ENCODE data around the gene SSBP2. TPM values are rescaled to one million over a fixed set of nuclear protein-coding genes. Genes with fewer than 3 reads are reported as not detected.
"Not testable (repeated sequence)": the region's sequence is repeated elsewhere in the genome, so short reads cannot be mapped to it uniquely, and the experiment has no call there.

Gene SSBP2
- total RNA-seq, 2 experiments from 2014 or later = 32.5 to 35.4 TPM

DNA sequence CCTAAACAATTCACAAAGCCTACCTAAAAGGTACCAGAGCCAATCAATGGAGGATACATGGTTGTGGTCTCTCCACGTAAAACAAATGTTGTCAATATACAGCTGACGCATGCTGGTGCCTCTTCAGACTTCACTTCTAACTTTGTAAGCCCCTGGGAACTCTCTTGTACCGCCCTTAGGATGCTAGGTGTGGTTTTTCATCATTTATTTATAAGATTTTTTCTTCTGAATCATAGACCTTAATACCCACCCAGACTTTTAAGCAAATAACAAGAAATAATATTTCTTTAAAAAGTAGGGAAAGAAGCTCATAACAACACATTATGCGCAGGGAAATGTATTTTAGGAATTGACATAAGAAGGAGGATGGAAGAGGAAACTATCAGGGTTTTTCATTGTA, 33.0 kb downstream of the SSBP2 start:
- Mint-ChIP-seq H3K27ac (no peak overlapping the region), H3K9me3 (peaks cover 3% of the 10 kb centered on the region), H3K4me1 (peaks cover 9% of the 10 kb centered on the region), H3K36me3 (peaks cover 5% of the 10 kb centered on the region), H3K4me3 (no peak overlapping the region), H3K27me3 (no peaks in the 10 kb centered on the region)
- no peak for DNase-seq
- POLR2A ChIA-PET = no interaction called here
- ATAC-seq (ENCODE audit: low read depth) = no peak

- Mint-ChIP-seq H3K4me3 (no peak overlapping the region), H3K4me1 (peaks cover 9% of the 10 kb centered on the region), H3K27me3 (no peaks in the 10 kb centered on the region), H3K27ac (no peak overlapping the region), H3K36me3 (peaks cover 5% of the 10 kb centered on the region), H3K9me3 (peaks cover 3% of the 10 kb centered on the region)
- DNase-seq = no peak
- POLR2A ChIA-PET = no interaction called here
- no peak for ATAC-seq (ENCODE audit: low read depth)
These were observed 33.7 kb downstream of the SSBP2 start for GRCh38 chr5:81717226-81717625.

- H3K4me1 Mint-ChIP-seq; POLR2A ChIA-PET; H3K27ac Mint-ChIP-seq; H3K27me3 Mint-ChIP-seq; H3K9me3 Mint-ChIP-seq; H3K4me3 Mint-ChIP-seq; ATAC-seq (ENCODE audit: low read depth); H3K36me3 Mint-ChIP-seq; DNase-seq: not testable (repeated sequence)
These were observed 36.8 kb downstream of the SSBP2 start for GRCh38 chr5:81714076-81714475.

- H3K4me1 Mint-ChIP-seq = no peaks in the 10 kb centered on the region
These were observed 42.0 kb downstream of the SSBP2 start for GRCh38 chr5:81708889-81709288.

DNA sequence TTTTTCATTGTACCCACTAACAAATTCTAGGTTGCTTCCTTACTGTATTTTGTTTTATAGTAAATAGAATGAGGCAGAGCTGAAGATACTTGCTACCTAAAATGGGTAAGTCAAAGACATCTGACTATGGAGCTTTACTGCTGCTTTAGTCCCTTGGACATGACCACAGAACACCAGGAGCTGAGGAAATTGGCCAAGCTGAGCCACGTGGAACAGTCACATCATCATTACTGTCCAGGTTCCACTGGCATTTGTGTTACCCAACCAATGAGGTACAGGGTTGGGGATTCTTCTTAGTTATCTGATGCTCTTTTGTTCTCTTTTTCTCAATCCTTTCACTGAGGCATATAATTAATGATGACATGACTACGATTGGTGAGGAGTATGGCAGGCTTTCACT, 47.1 kb downstream of the SSBP2 start:
- Mint-ChIP-seq H3K4me3 (no peak overlapping the region), H3K27ac (no peak overlapping the region), H3K9me3 (peaks cover 3% of the 10 kb centered on the region), H3K36me3 (peaks cover 10% of the 10 kb centered on the region), H3K27me3 (no peaks in the 10 kb centered on the region), H3K4me1 (no peaks in the 10 kb centered on the region)
- DNase-seq (no peak), ATAC-seq (ENCODE audit: low read depth) (no peak)
- POLR2A ChIA-PET = no interaction called here

More at GRCh38 chr5:81708889-81709288, 42.0 kb downstream of the SSBP2 start:
- no peak overlapping the region for H3K27ac Mint-ChIP-seq
- H3K36me3 Mint-ChIP-seq = peaks cover 5% of the 10 kb centered on the region
- H3K27me3 Mint-ChIP-seq = no peaks in the 10 kb centered on the region
- no peaks in the 10 kb centered on the region for H3K9me3 Mint-ChIP-seq
- no peak for DNase-seq
- no peak for ATAC-seq (ENCODE audit: low read depth)
- H3K4me3 Mint-ChIP-seq = no peak overlapping the region
- POLR2A ChIA-PET = no interaction called here

DNA sequence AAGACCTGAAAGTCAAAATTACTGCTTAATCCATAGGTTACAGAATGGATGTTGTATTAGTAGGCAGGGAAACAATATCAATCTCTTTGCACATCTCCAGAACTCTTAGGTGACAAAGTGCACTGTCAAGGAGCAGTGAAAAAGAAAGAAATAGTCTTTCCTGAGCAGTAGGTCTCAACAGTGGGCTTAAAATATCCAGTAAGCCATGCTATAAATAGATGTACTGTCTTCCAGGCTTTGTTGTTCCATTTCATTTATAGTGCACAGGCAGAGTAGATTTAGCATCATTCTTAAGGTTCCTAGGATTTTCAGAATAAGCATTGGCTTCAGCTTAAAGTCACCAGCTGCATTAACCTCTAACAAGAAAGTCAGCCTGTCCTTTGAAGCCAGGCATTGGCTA, 50.7 kb downstream of the SSBP2 start:
- ATAC-seq (ENCODE audit: low read depth) (no peak), DNase-seq (no peak)
- no peaks in the 10 kb centered on the region for H3K4me1 Mint-ChIP-seq
- H3K27ac Mint-ChIP-seq = no peak overlapping the region
- no peak overlapping the region for H3K4me3 Mint-ChIP-seq
- peaks cover 8% of the 10 kb centered on the region for H3K36me3 Mint-ChIP-seq
- POLR2A ChIA-PET = no interaction called here
- peaks cover 3% of the 10 kb centered on the region for H3K9me3 Mint-ChIP-seq
- no peaks in the 10 kb centered on the region for H3K27me3 Mint-ChIP-seq

DNA sequence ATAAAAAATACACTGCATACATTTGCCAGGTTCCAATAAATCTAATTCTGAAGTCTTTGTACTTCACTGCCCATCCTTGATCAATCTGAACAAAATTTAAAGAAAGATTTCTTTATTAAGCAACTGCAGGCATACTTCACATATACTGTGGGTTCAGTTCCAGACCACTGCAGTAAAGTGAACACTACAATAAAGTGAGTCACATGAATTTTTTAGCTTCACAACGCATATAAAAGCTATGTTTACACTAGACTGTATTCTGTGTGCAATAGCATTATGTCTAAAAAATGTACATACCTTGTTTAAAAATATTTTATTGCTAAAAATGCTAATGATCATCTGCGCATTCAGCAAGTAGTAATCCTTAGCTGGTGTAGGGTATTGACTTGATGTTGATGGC, 52.1 kb downstream of the SSBP2 start:
- Mint-ChIP-seq H3K9me3 (peaks cover 3% of the 10 kb centered on the region), H3K27me3 (no peaks in the 10 kb centered on the region), H3K36me3 (peaks cover 5% of the 10 kb centered on the region), H3K4me3 (no peak overlapping the region), H3K27ac (no peak overlapping the region), H3K4me1 (no peaks in the 10 kb centered on the region)
- ATAC-seq (ENCODE audit: low read depth) (no peak), DNase-seq (no peak)
- POLR2A ChIA-PET = interaction anchor here (1.0 kb wide), 1 partner anchor 52 kb away, joined by 3 read pairs; the partner anchor contains the start of gene SSBP2

- H3K4me3 Mint-ChIP-seq = no peak overlapping the region
- POLR2A ChIA-PET = no interaction called here
- H3K9me3 Mint-ChIP-seq = peaks cover 7% of the 10 kb centered on the region
- H3K36me3 Mint-ChIP-seq = peaks cover 5% of the 10 kb centered on the region
- no peaks in the 10 kb centered on the region for H3K4me1 Mint-ChIP-seq
- DNase-seq = no peak
- no peak overlapping the region for H3K27ac Mint-ChIP-seq
- H3K27me3 Mint-ChIP-seq = no peaks in the 10 kb centered on the region
- no peak for ATAC-seq (ENCODE audit: low read depth)
These were observed 54.2 kb downstream of the SSBP2 start for GRCh38 chr5:81696418-81697397.

GRCh38 chr5:81694726-81695125, 56.2 kb downstream of the SSBP2 start:
- ATAC-seq (ENCODE audit: low read depth) = no peak
- H3K36me3 Mint-ChIP-seq = peaks cover 12% of the 10 kb centered on the region

DNA sequence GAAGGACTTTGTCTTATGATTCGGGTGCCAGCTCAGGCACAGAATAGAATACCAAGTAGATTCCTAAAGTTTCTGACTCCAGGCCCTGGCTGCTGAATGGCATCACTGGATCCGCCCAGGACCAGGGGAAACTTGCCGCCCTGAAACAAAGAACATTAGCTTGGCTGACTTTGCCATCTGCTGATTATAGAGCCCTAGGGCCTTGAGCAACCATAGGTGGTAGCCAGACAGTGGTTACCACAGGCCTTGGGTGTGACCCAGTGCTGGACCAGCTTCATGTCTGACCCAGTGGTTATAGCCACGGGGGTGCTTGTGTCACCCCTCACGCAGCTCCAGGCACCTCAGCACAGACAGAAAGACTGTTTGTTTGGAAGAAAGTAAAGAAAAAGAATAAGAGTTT, 62.7 kb downstream of the SSBP2 start:
- DNase-seq = no peak
- H3K4me1 Mint-ChIP-seq = no peaks in the 10 kb centered on the region
- POLR2A ChIA-PET = no interaction called here
- no peak for ATAC-seq (ENCODE audit: low read depth)
- peaks cover 20% of the 10 kb centered on the region for H3K36me3 Mint-ChIP-seq
- H3K4me3 Mint-ChIP-seq = no peak overlapping the region
- no peak overlapping the region for H3K27ac Mint-ChIP-seq
- peaks cover 15% of the 10 kb centered on the region for H3K9me3 Mint-ChIP-seq
- H3K27me3 Mint-ChIP-seq = no peaks in the 10 kb centered on the region

More at GRCh38 chr5:81694726-81695125, 56.2 kb downstream of the SSBP2 start:
- H3K27ac Mint-ChIP-seq = no peak overlapping the region
- POLR2A ChIA-PET = no interaction called here
- H3K27me3 Mint-ChIP-seq = no peaks in the 10 kb centered on the region
- peaks cover 15% of the 10 kb centered on the region for H3K9me3 Mint-ChIP-seq
- no peak overlapping the region for H3K4me3 Mint-ChIP-seq
- no peaks in the 10 kb centered on the region for H3K4me1 Mint-ChIP-seq
- no peak for DNase-seq

GRCh38 chr5:81687292-81687691, 63.6 kb downstream of the SSBP2 start:
- POLR2A ChIA-PET = no interaction called here
- H3K4me1 Mint-ChIP-seq = no peaks in the 10 kb centered on the region
- no peak overlapping the region for H3K27ac Mint-ChIP-seq
- ATAC-seq (ENCODE audit: low read depth) = no peak
- DNase-seq = no peak
- H3K36me3 Mint-ChIP-seq = peaks cover 18% of the 10 kb centered on the region
- H3K9me3 Mint-ChIP-seq = peaks cover 12% of the 10 kb centered on the region
- no peaks in the 10 kb centered on the region for H3K27me3 Mint-ChIP-seq
- no peak overlapping the region for H3K4me3 Mint-ChIP-seq

GRCh38 chr5:81685471-81685870, 65.4 kb downstream of the SSBP2 start:
- Mint-ChIP-seq H3K4me1 (no peaks in the 10 kb centered on the region), H3K36me3 (peaks cover 12% of the 10 kb centered on the region), H3K27ac (no peak overlapping the region), H3K9me3 (peaks cover 7% of the 10 kb centered on the region), H3K4me3 (no peak overlapping the region), H3K27me3 (no peaks in the 10 kb centered on the region)
- DNase-seq = no peak
- no peak for ATAC-seq (ENCODE audit: low read depth)
- POLR2A ChIA-PET = no interaction called here

DNA sequence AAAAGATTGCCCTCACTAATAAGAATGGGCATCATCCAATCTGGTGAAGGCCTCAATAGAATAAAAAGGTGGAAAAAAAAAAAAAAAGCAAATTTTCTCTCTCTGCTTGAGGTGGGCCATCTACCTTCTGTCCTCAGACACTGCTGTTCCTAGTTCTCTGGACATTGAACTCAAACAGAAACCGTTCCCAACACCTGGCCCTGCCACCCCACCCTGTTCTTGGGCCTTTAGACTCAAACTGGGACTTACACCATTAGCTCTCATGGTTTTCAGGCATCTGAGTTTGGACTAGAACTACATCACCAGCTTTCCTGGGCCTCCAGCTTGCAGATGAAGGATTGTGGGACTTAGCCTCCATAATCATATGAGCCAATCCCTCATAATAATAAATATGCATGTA, 71.0 kb downstream of the SSBP2 start:
- POLR2A ChIA-PET = no interaction called here
- DNase-seq (no peak), ATAC-seq (ENCODE audit: low read depth) (no peak)
- Mint-ChIP-seq H3K36me3 (peaks cover 10% of the 10 kb centered on the region), H3K4me3 (no peak overlapping the region), H3K27ac (no peak overlapping the region), H3K27me3 (no peaks in the 10 kb centered on the region), H3K9me3 (peaks cover 5% of the 10 kb centered on the region), H3K4me1 (no peaks in the 10 kb centered on the region)

GRCh38 chr5:81675420-81675819, 75.5 kb downstream of the SSBP2 start:
- H3K27ac Mint-ChIP-seq = no peak overlapping the region
- POLR2A ChIA-PET = no interaction called here
- DNase-seq (no peak), ATAC-seq (ENCODE audit: low read depth) (no peak)
- no peak overlapping the region for H3K4me3 Mint-ChIP-seq
- no peaks in the 10 kb centered on the region for H3K27me3 Mint-ChIP-seq
- peaks cover 5% of the 10 kb centered on the region for H3K36me3 Mint-ChIP-seq
- H3K4me1 Mint-ChIP-seq = no peaks in the 10 kb centered on the region
- peaks cover 5% of the 10 kb centered on the region for H3K9me3 Mint-ChIP-seq

Measured in activated naive CD8-positive, alpha-beta T cell treated with anti-CD3 and anti-CD28 coated beads, Interleukin-2, amount 10 ng/mL, durations not matched to agents 7 days and 5 days (primary cell).